Upper lobe of left lung (tissue), 4 donors: Measurements from ENCODE around the gene GMCL2.

Experiments used
- CTCF ChIP-seq, 6 experiments: fragments of 450-650 bp in 4 of 6; fragments of 200-600 bp in 2 of 6; sonication (generic) in 2 of 6; IDR thresholded peaks; one replicate each; pipeline ENCODE4 v1.5.1; 2016 to 2019; ENCODE audit warnings: antibody characterized with exemption in 6 of 6
- EP300 ChIP-seq, 4 donors: sonication (generic); formaldehyde crosslinking; IDR thresholded peaks; one replicate each; pipeline ENCODE4 v1.5.1; 2017; ENCODE audit warnings: antibody characterized with exemption in 4 of 4, control low read depth in 2 of 4
- POLR2AphosphoS5 ChIP-seq, 2 donors: sonication (generic); formaldehyde crosslinking; IDR thresholded peaks; one replicate each; pipeline ENCODE4 v1.5.1; 2017; ENCODE audit warnings: antibody characterized with exemption in 2 of 2

DNA sequence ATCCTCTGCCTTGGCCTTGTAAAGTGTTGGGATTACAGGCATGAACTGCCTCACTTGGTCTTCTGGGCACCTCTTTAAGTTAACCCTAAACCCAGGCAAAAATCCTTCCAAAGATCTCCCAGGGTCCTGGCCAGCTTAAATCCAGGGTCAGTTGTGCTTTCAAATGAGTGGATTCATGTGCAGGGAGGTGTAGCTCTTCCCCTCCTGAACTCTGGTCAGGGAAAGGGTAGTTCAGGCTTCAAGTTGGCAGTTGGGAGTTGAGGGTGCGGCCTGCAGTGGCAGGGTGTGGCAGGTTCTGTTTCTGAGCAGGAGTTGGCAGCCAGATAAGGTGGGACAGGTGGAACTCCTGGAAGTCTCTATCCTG, 20.7 kb upstream of the GMCL2 start:
- TF ChIP-seq EP300 (IDR thresholded peaks at IDR 0.05) (no peak), CTCF (IDR thresholded peaks at IDR 0.05) (no peak), POLR2AphosphoS5 (IDR thresholded peaks at IDR 0.05) (no peak)
